Effector memory CD8-positive, alpha-beta T cell (primary cell): ENCODE measurements around the gene EYA2.

ENCODE experiments used
- ATAC-seq: fragments of 150-1000 bp; cut with Tn5 transposase; replicated peaks from 2 replicates; pipeline ENCODE4 v1.10.0; 2021; ENCODE audit warnings: mild to moderate bottlenecking, moderate library complexity
- DNase-seq, 3 experiments: peaks; one replicate each; pipeline ENCODE4 v3.0.0; 2021
- H3K27ac Mint-ChIP-seq, 2 donors: one replicate each; pipeline ENCODE4 v1.8.0; 2022; ENCODE audit warnings: mild to moderate bottlenecking in 2 of 2, mixed read lengths in 2 of 2, moderate library complexity in 2 of 2
- H3K27me3 Mint-ChIP-seq, 2 donors: one replicate each; pipeline ENCODE4 v1.8.0; 2022; ENCODE audit warnings: mixed read lengths in 2 of 2
- H3K36me3 Mint-ChIP-seq: one replicate; pipeline ENCODE4 v1.8.0; 2022; ENCODE audit warnings: mild to moderate bottlenecking, moderate library complexity, mixed read lengths; ENCODE audit not compliant: insufficient read depth
- H3K4me1 Mint-ChIP-seq, 2 donors: one replicate each; pipeline ENCODE4 v1.8.0; 2022; ENCODE audit warnings: low read depth in 2 of 2, mixed read lengths in 2 of 2
- H3K4me3 Mint-ChIP-seq, 2 donors: one replicate each; pipeline ENCODE4 v1.8.0; 2022; ENCODE audit warnings: mild to moderate bottlenecking in 2 of 2, mixed read lengths in 2 of 2, moderate library complexity in 2 of 2
- H3K9me3 Mint-ChIP-seq, 2 donors: one replicate each; pipeline ENCODE4 v1.8.0; 2022; ENCODE audit warnings: mixed read lengths in 2 of 2

Gene EYA2

DNA sequence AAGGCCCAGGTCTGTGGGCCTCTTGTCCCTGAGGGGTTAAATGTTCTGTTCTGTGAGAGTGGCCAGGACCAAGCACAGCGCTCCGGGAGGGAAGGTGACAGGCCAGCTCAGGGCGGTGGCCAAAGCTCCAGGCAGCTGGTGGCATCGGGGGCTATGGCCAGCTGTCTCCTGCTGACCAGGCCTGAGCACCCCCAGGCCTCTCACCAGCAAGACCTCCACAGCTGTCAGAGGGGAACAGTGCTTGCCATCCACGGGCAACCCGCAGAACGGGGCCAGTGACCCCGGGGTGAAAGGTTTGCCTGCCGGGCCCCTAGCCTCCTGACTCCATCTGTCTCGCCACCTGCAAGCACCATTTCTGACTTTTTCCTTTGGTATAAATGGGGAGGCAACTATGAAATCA is 46.0 kb downstream of the EYA2 start:
- Mint-ChIP-seq H3K36me3 (no peaks in the 10 kb centered on the region), H3K27ac (no peak overlapping the region), H3K4me1 (no peaks in the 10 kb centered on the region), H3K4me3 (no peak overlapping the region), H3K27me3 (peaks cover 10 to 24% of the 10 kb centered on the region in 2 donors), H3K9me3 (no peaks in the 10 kb centered on the region)
- DNase-seq (no peak), ATAC-seq (no peak)

- H3K9me3 Mint-ChIP-seq = no peaks in the 10 kb centered on the region
- no peaks in the 10 kb centered on the region for H3K4me1 Mint-ChIP-seq
- no peak for ATAC-seq
- no peak overlapping the region for H3K4me3 Mint-ChIP-seq
- DNase-seq = no peak
- H3K36me3 Mint-ChIP-seq = no peaks in the 10 kb centered on the region
- peaks cover 10 to 24% of the 10 kb centered on the region in 2 donors for H3K27me3 Mint-ChIP-seq
- no peak overlapping the region for H3K27ac Mint-ChIP-seq
These were observed 46.8 kb downstream of the EYA2 start for GRCh38 chr20:46941404-46941803.

DNA sequence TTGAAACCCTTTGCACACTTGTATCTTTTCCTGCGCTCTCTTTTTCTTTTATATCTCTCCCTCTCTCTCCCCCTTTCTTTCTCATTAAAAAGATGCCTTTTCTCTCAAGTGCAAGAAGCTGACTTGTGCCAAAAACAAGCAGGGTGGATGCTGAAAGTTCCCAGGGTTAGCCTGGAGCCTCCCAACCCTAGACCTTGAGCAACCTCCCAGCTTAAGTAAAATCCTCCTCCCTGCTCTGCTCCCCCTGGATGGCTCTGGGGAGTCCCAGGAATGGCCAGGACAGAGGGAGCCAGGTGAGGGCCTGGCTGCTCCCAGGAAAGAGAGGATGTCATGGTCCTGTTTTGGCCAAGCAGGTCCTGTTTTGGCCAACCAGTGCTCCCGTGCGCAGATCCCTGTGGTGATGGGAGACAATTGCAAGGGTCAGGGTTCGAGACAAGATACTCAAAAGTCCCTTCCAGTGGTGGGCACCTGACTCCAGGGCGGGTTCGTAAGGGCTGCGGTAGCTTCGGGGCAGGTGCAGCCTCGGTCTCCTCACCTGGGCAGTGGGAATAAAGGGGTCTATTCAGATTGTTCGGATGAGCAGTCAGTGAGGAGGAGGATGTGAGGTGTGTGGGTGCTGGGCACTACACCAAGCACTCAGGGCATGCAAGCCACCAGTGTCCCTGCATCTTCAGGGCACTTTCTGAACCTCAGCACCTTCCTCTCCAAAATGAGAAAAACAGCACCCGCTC is 49.4 kb downstream of the EYA2 start:
- no peaks in the 10 kb centered on the region for H3K9me3 Mint-ChIP-seq
- no peaks in the 10 kb centered on the region for H3K4me1 Mint-ChIP-seq
- H3K36me3 Mint-ChIP-seq = no peaks in the 10 kb centered on the region
- ATAC-seq = no peak
- no peak overlapping the region for H3K27ac Mint-ChIP-seq
- no peak for DNase-seq
- H3K4me3 Mint-ChIP-seq = no peak overlapping the region
- H3K27me3 Mint-ChIP-seq = peaks cover 8 to 25% of the 10 kb centered on the region in 2 donors

GRCh38 chr20:46945465-46945864 is 50.8 kb downstream of the EYA2 start:
- H3K4me3 Mint-ChIP-seq = no peak overlapping the region
- no peaks in the 10 kb centered on the region for H3K4me1 Mint-ChIP-seq
- no peaks in the 10 kb centered on the region for H3K9me3 Mint-ChIP-seq
- H3K36me3 Mint-ChIP-seq = no peaks in the 10 kb centered on the region
- no peak overlapping the region for H3K27ac Mint-ChIP-seq
- peaks cover 6 to 18% of the 10 kb centered on the region in 2 donors for H3K27me3 Mint-ChIP-seq
- ATAC-seq (no peak), DNase-seq (no peak)

DNA sequence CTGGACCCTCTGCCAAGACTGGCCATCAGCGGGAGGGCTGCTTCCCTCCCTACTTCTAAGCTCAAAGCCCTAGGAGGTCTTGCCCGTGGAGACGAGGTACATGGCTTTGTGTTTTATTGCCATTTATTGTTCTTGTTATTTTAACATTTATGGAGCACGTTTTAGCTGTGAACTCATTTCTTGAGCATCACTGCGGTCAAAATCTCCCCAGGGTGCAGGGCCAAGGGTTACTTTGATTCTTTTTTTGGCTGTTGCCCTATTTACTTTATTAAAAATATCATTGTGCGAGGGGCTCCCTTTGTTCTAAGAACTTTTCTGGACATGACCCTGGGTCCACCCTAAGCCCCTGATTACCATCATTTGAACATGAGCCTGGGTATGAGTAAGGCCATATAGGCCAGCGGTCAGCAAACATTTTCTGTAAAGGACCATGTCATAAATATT is 51.6 kb downstream of the EYA2 start:
- H3K27me3 Mint-ChIP-seq = peaks cover 6 to 18% of the 10 kb centered on the region in 2 donors

GRCh38 chr20:46946796-46947195 is 52.2 kb downstream of the EYA2 start:
- Mint-ChIP-seq H3K4me3 (no peak overlapping the region), H3K36me3 (no peaks in the 10 kb centered on the region), H3K27me3 (peaks cover 11 to 20% of the 10 kb centered on the region in 2 donors), H3K27ac (no peak overlapping the region), H3K4me1 (no peaks in the 10 kb centered on the region), H3K9me3 (no peaks in the 10 kb centered on the region)
- DNase-seq = no peak
- no peak for ATAC-seq

More for the DNA sequence above, 51.6 kb downstream of the EYA2 start:
- ATAC-seq (no peak), DNase-seq (no peak)
- Mint-ChIP-seq H3K9me3 (no peaks in the 10 kb centered on the region), H3K27ac (no peak overlapping the region), H3K4me3 (no peak overlapping the region), H3K36me3 (no peaks in the 10 kb centered on the region), H3K4me1 (no peaks in the 10 kb centered on the region)

DNA sequence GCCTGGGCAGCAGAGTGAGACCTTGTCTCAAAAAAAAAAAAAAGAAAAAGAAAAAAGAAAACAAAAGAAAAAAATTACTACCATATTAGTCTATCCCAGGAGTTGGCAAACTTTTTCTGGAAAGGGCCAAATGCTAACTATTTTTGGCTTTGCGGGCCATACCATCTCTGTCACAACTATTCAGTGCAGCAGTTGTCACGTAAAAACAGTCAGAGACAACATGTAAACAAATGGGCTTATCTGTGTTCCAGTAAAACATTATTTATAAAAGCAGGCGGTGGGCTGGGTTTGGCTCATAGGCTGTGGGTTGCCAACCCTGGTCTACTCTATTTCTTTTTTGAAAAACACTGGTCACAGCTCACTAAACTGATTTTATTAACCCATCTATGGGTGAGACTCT is 53.4 kb downstream of the EYA2 start:
- no peak for ATAC-seq
- H3K27ac Mint-ChIP-seq = no peak overlapping the region
- no peaks in the 10 kb centered on the region for H3K36me3 Mint-ChIP-seq
- H3K4me3 Mint-ChIP-seq = no peak overlapping the region
- no peaks in the 10 kb centered on the region for H3K4me1 Mint-ChIP-seq
- no peaks in the 10 kb centered on the region for H3K9me3 Mint-ChIP-seq
- DNase-seq = no peak
- peaks cover 18 to 25% of the 10 kb centered on the region in 2 donors for H3K27me3 Mint-ChIP-seq

DNA sequence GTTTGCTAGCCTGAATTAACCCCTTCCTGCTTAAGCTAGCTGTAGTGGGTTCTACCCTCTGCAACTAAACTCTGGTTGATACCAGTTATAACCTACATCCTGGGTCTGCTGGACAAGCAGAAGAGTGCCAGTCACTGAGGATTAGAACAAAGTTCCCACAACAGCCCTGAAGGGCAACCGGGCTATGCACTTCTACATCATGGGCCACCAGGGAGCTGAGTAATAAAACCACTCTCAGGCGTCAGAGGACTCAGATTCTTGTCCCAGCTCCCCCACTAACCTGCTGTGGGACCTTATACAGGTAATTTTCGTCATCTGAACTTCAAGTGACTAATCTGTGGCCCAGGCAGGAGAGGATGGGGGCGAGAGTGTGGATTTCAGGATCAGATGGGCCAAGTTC is 56.8 kb downstream of the EYA2 start:
- Mint-ChIP-seq H3K4me3 (no peak overlapping the region), H3K27ac (no peak overlapping the region), H3K4me1 (no peaks in the 10 kb centered on the region), H3K9me3 (no peaks in the 10 kb centered on the region), H3K27me3 (peaks cover 18 to 21% of the 10 kb centered on the region in 2 donors), H3K36me3 (no peaks in the 10 kb centered on the region)
- DNase-seq = no peak
- ATAC-seq = no peak

DNA sequence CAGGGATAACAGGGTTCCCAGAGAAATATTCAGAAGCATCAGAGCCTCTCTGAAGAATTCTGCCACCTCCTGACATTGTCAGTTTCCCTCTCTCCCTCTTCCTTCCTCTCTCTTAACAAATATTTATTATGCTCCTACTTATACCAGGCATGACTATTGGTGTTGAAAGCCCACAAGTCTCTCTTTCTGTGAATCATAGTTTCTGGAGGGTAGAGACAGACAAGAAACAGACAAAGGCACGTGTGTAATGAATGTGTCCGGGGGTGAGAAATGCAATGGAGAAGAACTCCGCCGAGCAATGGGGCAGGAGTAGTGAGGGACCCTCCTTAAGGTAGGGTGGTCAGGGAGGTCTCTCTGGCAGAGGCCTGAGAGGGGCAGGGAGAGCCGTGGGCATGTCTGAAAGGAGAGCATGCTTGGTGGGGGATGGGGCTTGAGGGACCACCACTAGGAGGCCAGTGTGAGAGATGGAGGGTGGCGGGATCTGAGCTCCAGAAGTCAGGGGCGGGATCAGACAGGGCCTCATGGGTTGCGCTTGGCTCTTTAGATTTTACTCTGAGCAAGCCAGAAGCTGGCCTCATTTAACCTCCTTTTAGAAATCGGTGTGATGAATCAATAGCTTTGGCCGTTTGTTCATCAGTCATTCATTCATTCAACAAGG is 57.3 kb downstream of the EYA2 start:
- DNase-seq (no peak), ATAC-seq (no peak)
- Mint-ChIP-seq H3K27me3 (peaks cover 16 to 18% of the 10 kb centered on the region in 2 donors), H3K4me1 (no peaks in the 10 kb centered on the region), H3K4me3 (no peak overlapping the region), H3K9me3 (no peaks in the 10 kb centered on the region), H3K36me3 (no peaks in the 10 kb centered on the region), H3K27ac (no peak overlapping the region)

DNA sequence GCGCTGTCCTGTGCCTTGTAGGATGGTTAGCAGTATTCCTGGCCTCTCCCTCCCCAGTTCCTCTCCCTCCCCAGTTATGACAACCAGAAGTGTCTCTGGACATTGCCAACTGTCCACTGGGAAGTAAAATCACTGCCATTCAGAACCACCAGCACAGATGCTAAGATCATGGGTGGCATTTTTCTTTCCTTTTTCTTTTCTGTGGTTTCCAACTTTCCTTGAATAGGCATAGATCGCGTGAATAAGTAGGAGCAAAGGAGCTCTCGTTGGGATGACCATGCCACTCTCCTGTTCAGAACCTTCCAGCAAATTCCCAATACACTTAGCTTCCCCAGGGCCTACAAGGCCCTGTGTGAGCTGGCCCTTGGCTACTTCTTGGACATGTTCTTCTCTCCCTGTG is 59.0 kb downstream of the EYA2 start:
- H3K27ac Mint-ChIP-seq = no peak overlapping the region
- H3K36me3 Mint-ChIP-seq = no peaks in the 10 kb centered on the region
- peaks cover 0 to 2% of the 10 kb centered on the region in 2 donors for H3K9me3 Mint-ChIP-seq
- H3K4me1 Mint-ChIP-seq = no peaks in the 10 kb centered on the region
- H3K27me3 Mint-ChIP-seq = peaks cover 7 to 20% of the 10 kb centered on the region in 2 donors
- DNase-seq = no peak
- no peak for ATAC-seq
- H3K4me3 Mint-ChIP-seq = no peak overlapping the region

DNA sequence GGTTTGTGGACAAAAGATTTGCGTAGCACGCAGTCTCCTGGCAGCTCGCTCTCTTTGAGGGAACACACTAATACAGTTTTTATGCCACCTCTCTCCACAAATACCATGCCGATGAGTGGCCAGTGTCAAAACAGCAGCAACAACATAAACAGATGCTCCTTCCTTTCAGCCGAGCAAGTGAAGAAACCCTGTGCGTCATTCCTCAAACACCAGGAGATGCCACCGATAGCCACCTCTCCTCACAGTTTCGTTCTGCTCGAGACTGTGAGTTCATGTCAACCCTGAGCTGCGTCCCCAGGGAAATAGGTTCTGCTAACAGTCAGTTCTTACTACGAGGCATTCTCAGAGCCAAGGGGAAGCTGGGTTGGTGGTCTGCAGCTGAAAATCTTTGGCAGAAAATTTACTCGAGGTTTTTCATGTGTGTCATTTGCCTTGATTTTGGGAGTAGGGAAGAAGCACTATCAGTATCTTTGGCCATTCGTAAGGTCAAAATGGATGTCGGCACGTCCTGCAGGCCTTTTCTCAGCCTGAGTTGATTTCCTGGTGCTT is 59.9 kb downstream of the EYA2 start:
- ATAC-seq (no peak), DNase-seq (no peak)
- Mint-ChIP-seq H3K27ac (no peak overlapping the region), H3K4me1 (no peaks in the 10 kb centered on the region), H3K4me3 (no peak overlapping the region), H3K27me3 (peaks cover 10 to 30% of the 10 kb centered on the region in 2 donors), H3K36me3 (no peaks in the 10 kb centered on the region), H3K9me3 (peaks cover 2 to 3% of the 10 kb centered on the region in 2 donors)

- Mint-ChIP-seq H3K4me1 (no peaks in the 10 kb centered on the region), H3K27ac (no peak overlapping the region), H3K4me3 (no peak overlapping the region), H3K27me3 (peaks cover 23 to 43% of the 10 kb centered on the region in 2 donors), H3K9me3 (peaks cover 2 to 6% of the 10 kb centered on the region in 2 donors), H3K36me3 (no peaks in the 10 kb centered on the region)
- DNase-seq (no peak), ATAC-seq (no peak)
These were observed 61.2 kb downstream of the EYA2 start for GRCh38 chr20:46955601-46956556.

DNA sequence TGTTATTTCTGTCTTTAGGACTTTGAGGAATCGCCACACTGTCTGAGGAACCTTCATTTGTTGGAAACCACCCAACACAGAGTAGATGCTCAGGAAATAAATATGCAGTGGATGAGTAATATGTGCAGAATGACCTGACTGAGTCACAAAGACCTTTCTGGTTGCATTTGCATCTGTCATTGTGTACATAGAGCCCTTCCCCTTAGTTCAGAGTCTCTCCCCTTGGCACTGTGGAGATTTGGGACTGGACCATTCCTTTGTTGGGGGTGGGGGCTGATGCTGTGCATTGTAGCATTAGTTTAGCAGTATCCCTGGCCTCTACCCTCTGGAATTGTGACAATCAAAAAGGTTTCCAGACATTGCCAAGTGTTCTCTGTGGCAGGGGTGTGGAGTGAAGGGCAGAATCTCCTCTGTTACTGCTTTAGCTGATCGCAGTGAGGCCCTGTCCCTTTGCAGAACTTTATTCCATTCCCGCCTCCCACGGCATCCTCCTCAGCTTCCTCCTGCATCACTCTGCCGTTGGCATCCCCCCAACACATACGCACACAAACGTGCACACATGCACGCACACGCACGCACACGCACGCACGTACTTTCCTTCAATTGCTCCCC is 64.5 kb downstream of the EYA2 start:
- Mint-ChIP-seq H3K36me3 (no peaks in the 10 kb centered on the region), H3K27me3 (peaks cover 41 to 49% of the 10 kb centered on the region in 2 donors), H3K9me3 (peaks cover 2 to 6% of the 10 kb centered on the region in 2 donors), H3K4me3 (no peak overlapping the region), H3K27ac (no peak overlapping the region), H3K4me1 (no peaks in the 10 kb centered on the region)
- DNase-seq (no peak), ATAC-seq (no peak)
